Effector CD8-positive, alpha-beta T cell (primary cell): ENCODE measurements around the gene MCM3.
A peak's percentile ranks its signal among the peaks of the same experiment; 100 is the strongest.

Experiments used
- DNase-seq: peaks from one replicate; lab custom pipeline; 2025; lab: John Stamatoyannopoulos, UW
- total RNA-seq, 4 experiments: gene quantifications; one replicate each; lab custom pipeline; 2026; lab: John Stamatoyannopoulos, UW

Gene MCM3
- total RNA-seq, result 84.0 to 156 (median 116) reads per million in 4 experiments

DNA sequence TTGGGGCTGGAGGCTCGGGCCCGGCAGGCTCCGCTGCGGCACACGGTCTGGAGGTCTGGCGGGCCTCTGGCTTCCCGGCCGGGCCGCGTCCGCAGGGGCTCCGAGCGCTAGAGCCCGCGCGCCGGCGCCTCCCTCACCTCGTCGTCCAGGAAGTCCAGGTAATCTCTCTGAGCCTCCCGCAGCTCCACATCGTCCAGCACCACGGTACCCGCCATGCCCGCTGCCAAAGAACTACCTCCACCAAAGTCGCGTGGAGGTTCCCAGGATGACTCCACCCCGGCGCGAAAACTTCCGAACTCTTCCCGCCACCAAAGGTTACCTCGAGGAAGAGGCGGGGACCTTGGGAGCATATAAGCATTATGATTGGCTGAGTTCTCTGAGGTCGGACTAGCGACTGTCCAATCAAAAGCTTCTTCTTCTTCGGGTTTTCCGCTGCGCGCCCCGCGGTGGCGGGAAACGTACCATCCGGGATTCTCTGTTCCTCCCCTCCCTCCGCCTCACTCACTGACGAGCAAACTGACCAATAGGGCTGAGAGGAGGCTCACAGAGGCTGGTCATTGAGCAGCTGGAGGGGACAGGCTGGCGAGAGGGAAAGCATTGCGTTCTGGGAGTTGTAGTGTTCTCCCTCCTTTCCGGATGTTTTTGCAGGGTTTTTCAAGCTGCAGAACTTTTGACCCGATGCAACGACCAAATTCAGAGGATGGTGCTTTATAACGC lies at the start of gene MCM3:
Gene MCM3, minus strand, starts transcription at position 283 of the 717 bp plus-strand sequence. Its CDS starts 68 bp downstream, at position 215.
- peak; percentile 91 for DNase-seq

DNA sequence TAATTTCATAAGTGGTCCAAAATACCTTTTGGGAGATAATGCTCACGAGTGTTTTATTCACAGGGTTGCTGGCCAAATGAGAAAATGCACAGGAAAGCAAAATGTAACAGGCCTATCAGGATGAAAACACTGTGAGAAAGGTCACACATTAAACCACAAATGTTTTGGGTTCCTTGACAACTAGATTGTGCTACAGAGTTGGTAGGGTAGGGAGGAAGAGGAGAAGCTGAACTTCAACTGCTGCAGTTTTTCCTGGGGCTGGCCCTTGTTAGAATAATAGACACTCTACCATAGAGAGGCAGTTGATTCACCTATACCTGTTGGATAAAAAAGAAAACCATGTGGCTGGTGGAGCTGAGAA lies 49.3 kb upstream of the MCM3 start:
- DNase-seq, result no peak

GRCh38 chr6:52331793-52332457 lies 47.4 kb upstream of the MCM3 start:
- DNase-seq, result no peak

DNA sequence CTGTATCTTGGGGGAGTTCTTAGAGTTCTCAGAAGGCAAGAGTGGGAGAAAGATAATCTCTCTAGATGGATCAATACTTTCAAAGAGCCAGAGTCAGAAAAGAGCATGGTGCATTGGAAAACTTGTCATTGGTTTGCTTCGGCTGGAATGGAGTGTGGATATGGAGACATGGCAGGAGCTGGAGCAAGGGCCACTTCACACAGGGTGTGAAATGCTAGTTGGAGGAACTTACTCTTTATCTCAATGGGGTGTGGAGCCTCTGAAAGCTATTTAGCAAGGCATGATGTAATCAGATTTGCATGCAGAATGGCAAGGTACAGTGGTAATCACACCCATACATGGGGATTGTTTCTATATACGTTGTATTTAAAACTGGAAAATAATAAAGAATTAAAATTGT lies 45.9 kb upstream of the MCM3 start:
- no peak for DNase-seq

GRCh38 chr6:52328729-52329128 lies 44.2 kb upstream of the MCM3 start:
- no peak for DNase-seq

- DNase-seq, result no peak
Observed at GRCh38 chr6:52328303-52328662, 43.7 kb upstream of the MCM3 start.

GRCh38 chr6:52326540-52327364 lies 42.2 kb upstream of the MCM3 start:
- DNase-seq, result no peak

- no peak for DNase-seq
Observed at GRCh38 chr6:52325695-52326471, 41.3 kb upstream of the MCM3 start.

DNA sequence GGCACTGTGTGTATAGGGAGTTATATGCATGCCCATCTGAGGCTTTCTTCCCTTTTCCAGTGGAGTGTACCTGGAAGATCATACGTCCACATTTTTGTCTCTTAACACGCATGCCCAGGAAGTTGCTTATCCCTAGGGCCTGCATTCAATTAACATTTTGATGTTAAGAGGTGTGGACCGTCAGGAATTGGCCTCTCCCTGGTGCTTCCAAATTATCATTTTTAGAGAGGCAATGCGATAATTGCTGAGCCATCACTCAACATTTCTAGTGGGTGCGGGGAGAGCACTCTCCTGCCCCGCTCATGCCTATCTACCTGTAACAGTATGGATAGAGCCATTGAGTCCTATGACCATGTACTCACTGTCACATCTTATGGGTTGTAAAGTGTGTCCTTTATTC lies 39.6 kb upstream of the MCM3 start:
- DNase-seq, result no peak

DNA sequence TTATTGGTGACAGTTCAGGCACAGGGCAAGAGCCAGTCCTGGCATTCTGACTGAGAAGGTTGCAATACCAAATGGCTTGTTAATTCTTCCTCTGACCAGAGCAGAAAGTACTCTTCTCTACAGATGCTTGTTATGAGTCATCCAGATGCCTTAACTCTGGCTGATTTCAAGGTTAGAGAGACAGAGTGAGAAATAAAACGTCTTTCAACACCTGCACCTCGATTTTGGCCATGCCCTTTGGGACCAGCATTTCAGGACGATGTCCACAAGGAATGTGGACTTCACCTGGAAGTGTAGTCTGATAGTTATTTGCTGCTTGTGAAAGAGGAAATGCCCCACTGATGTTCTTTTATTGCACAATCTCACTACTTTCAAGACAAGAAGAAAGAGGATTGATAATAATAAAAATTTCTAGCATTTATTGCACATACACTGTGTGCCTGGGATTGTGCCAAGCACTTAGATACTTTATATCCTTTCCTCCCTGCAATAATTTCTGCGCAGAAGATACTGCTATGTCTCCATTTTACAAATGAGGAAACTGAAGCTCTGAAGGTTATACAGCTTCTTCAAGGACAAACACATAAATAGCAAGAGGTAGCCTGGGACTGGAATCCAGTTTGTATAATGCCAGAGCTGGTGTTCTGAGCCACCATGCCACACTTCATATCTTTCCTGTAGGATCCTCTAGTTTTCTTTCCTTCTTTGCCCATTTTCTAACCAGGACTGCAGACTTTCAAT lies 33.5 kb upstream of the MCM3 start:
- DNase-seq, result no peak

- no peak for DNase-seq
Observed at GRCh38 chr6:52317211-52317610, 32.7 kb upstream of the MCM3 start.

DNA sequence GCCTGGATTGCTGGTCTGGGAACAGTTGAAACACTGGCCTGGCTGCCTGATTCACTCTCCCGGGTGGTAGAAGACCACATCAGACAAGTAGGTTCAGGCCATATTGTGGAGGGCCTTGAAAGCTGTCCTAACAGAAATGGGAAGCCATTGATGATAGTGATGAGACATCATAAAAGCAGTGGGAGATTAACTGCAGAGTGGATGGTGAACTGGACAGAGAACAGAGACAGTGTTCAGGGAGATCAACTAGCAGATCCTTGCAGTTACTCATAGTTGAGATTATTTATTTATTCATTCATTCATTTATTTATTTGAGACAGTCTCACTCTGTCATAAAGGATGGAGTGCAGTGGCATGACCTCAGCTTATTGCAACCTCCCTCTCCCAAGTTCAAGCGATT lies 30.2 kb upstream of the MCM3 start:
- no peak for DNase-seq

- no peak for DNase-seq
Observed at GRCh38 chr6:52312461-52312860, 27.9 kb upstream of the MCM3 start.

- DNase-seq, result no peak
Observed at GRCh38 chr6:52310932-52311331, 26.4 kb upstream of the MCM3 start.

DNA sequence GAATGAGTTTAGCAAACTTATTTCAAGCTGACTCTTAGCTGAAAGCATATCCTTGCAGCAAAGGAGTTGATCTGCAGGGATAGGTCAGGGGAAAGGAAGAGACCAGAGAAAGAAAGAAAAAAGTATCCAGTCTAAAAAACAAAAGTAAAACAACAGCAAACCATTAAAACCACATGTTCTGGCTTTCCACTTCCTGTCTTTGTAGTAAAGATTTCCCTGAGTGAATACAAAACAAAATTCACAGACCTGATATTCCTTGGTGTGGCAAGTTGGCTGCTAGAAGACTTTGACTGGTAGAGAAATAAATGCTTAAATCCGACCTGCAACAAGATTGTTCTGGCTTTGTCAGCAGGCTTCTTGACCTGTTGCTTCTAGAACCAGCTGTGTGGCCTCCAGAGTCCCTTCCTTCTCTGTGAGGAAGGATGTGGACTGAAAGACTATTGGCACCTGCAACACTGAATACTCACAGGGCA lies 23.4 kb upstream of the MCM3 start:
- no peak for DNase-seq

DNA sequence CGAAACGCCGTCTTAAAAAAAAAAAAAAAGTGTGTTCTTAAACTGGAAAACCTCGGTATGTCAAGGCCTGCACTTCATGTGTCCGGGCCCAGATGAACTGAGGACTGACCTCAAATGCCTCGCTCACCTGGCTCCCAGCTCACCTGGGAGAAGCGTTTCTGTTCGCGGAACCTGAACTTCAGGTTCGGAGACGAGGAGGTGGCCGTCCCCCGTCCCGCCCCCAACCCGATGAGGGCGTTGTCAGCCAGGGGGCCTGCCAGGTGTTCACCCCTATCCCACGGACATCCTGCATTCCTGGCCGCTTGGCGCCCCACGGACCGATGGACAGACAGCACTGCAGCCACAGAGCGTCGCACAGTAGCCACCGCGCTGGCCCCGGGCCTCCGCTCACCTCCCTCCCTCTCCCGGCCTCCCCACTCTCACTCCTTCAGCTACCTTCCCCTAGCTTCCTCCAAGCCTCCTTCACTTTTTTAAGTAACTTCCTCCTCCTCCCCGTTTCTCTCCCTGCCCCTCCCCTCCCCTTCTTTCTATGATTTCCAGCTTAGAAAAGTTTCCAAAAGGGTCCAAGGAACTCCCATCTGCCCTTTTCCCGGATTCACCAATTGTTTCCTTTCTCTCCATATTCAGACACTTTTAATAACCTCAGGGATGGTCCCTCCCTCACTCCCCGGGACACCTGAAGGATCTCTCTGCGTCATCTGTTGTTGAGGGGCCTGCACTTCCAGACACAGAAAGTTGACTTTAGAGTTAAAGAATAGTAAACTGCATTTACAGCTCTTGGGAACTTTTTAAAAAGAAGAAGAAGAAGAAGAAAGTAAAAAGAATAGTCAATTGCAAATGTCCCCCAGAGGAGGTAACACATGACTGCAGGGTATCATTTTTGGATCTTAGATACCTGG lies 22.7 kb upstream of the MCM3 start:
- no peak for DNase-seq

DNA sequence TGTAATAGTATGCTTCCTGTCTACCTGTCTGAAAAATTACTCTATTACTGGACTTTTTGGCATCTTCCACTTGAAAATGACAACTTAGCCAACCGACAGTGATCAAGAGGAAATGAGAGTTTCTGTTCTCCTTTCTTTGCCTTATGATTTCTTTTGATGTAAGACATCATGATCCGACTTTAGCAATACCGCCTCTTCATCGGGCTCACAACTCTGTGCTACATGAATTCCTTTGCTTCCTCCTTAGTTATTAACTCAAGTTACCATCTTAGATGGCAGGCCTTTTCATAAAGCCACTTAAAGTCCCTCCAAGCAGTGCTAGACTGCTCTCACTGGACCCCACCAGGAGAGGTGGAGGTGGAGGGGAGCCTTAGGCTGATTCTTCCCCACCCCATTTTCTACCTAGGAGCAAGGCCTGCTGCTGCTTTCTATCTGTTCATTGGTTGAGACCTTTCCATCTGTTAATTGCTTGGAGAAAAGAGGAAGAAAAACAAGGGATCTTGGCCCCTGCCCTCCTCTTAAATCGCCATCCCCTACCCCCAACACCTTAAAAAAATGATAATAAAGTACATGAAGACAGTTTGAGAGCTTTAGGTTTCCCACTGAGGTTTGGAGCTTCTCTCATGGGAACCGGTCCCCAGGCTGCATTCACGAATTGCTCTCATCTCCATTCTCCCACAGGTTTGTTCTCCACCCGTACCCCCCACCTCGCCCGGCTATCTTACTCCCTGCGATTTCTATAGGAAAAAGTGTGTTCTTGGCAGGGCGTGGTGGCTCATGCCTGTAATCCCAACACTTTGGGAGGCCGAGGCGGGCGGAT lies 21.6 kb upstream of the MCM3 start:
- no peak for DNase-seq

- no peak for DNase-seq
Observed at GRCh38 chr6:52305411-52305810, 20.9 kb upstream of the MCM3 start.

DNA sequence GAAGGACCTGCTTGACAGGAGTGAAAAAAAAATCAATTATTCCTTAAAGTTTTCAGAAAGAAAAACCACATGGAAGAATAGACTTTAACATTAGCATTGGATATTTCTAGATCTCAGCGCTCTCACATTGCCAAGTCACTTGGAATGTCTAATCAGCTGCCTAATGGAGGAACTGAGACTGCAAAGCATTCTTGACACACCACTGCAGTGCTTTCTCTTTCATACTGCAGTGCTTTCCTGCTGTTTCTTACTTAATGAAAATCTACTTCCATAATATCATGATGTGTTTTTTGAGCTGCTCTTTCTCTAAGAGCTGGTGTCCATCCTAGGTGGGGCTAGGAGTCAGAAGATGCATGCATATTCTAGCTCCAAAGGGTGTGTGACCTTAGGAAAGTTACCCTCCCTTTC lies 20.4 kb upstream of the MCM3 start:
- DNase-seq, result no peak
